Natural killer cell treated with Interleukin-12 subunit alpha and Interleukin-12 subunit beta and Interleukin-15 and Interleukin-18, amount 100 ng/mL, for 72 hours (primary cell): ENCODE measurements around the gene PPP3R1. TPM values are rescaled to one million over a fixed set of nuclear protein-coding genes. Genes with fewer than 3 reads are reported as not detected.

Experiments
- ATAC-seq, 2 donors: fragments of 150-1000 bp; cut with Tn5 transposase in 1 of 2; sonication (Bioruptor Pico), chemical (Tn5 transposase) in 1 of 2; 2 replicates each; pipeline ENCODE4 v1.10.0; 2021
- DNase-seq: peaks from one replicate; pipeline ENCODE4 v3.0.0; 2022; ENCODE audit warnings: low spot score
- H3K27ac Mint-ChIP-seq, 2 donors: 1 replicate in 1 of 2; 2 replicates in 1 of 2; pipeline ENCODE4 v1.8.0; 2022; ENCODE audit warnings: mixed read lengths in 2 of 2, mild to moderate bottlenecking in 1 of 2, moderate library complexity in 1 of 2
- H3K27me3 Mint-ChIP-seq, 2 donors: 1 replicate in 1 of 2; 2 replicates in 1 of 2; pipeline ENCODE4 v1.8.0; 2022; ENCODE audit warnings: mixed read lengths in 2 of 2
- H3K36me3 Mint-ChIP-seq: one replicate; pipeline ENCODE4 v1.8.0; 2022; ENCODE audit warnings: mixed read lengths
- H3K4me1 Mint-ChIP-seq, 2 donors: 1 replicate in 1 of 2; 2 replicates in 1 of 2; pipeline ENCODE4 v1.8.0; 2022; ENCODE audit warnings: low read depth in 2 of 2, mixed read lengths in 2 of 2, mild to moderate bottlenecking in 1 of 2
- H3K4me3 Mint-ChIP-seq: one replicate; pipeline ENCODE4 v1.8.0; 2022; ENCODE audit warnings: mixed read lengths
- H3K9me3 Mint-ChIP-seq: 2 replicates; pipeline ENCODE4 v1.8.0; 2022; ENCODE audit warnings: mixed read lengths
- total RNA-seq, 2 donors: library from RNA; stranded (reverse); gene quantifications; one replicate each; pipeline ENCODE4 v1.2.3, GENCODE V29; 2022

Gene PPP3R1
- total RNA-seq, 2 donors from 2014 or later: 85.9 to 90.7 TPM

GRCh38 chr2:68236103-68236734 lies 16.1 kb downstream of the PPP3R1 start:
- Mint-ChIP-seq H3K4me1 (peaks cover 53 to 80% of the 10 kb centered on the region in 2 donors), H3K27ac (peak overlapping the region; percentile 57 to 69), H3K9me3 (no peaks in the 10 kb centered on the region), H3K27me3 (no peaks in the 10 kb centered on the region), H3K36me3 (no peaks in the 10 kb centered on the region), H3K4me3 (peak overlapping the region; percentile 63)
- ATAC-seq (peak in 1 of 2 donors; percentile 33), DNase-seq (no peak)

- Mint-ChIP-seq H3K27ac (no peak overlapping the region), H3K27me3 (no peaks in the 10 kb centered on the region), H3K9me3 (no peaks in the 10 kb centered on the region), H3K36me3 (no peaks in the 10 kb centered on the region), H3K4me1 (peaks cover 52 to 83% of the 10 kb centered on the region in 2 donors), H3K4me3 (no peak overlapping the region)
- DNase-seq (no peak), ATAC-seq (no peak)
These were observed 17.2 kb downstream of the PPP3R1 start for GRCh38 chr2:68235090-68235489.

DNA sequence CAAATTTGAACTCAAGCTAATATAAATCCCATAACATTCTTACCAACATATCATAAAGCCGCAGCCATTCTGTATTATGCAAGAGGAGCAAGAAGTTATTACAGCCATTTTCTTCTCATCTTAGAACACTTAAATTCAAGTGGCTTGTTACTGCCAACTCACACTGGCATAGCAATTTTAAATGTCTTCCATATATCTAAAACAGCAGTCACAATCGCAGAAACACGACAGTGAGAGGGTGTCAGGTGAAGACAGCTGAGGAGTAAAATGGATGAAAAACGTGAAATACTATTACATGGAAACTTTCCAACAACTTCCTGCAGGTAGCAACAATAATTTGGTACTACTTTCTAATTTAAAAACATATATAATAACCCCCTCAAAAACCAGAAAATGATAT lies 17.9 kb downstream of the PPP3R1 start:
- Mint-ChIP-seq H3K4me3 (no peak overlapping the region), H3K4me1 (peaks cover 54 to 83% of the 10 kb centered on the region in 2 donors)

GRCh38 chr2:68231061-68231372 lies 21.3 kb downstream of the PPP3R1 start:
- no peaks in the 10 kb centered on the region for H3K36me3 Mint-ChIP-seq
- no peak overlapping the region for H3K4me3 Mint-ChIP-seq
- H3K27me3 Mint-ChIP-seq: no peaks in the 10 kb centered on the region
- peak overlapping the region; percentile 4 to 14 for H3K27ac Mint-ChIP-seq
- DNase-seq: no peak
- ATAC-seq: no peak
- peaks cover 50 to 73% of the 10 kb centered on the region in 2 donors for H3K4me1 Mint-ChIP-seq
- no peaks in the 10 kb centered on the region for H3K9me3 Mint-ChIP-seq

More for the DNA sequence above, 17.9 kb downstream of the PPP3R1 start:
- H3K27me3 Mint-ChIP-seq: no peaks in the 10 kb centered on the region
- no peaks in the 10 kb centered on the region for H3K9me3 Mint-ChIP-seq
- no peak overlapping the region for H3K27ac Mint-ChIP-seq
- H3K36me3 Mint-ChIP-seq: no peaks in the 10 kb centered on the region
- no peak for DNase-seq
- no peak for ATAC-seq

GRCh38 chr2:68230241-68231060 lies 21.9 kb downstream of the PPP3R1 start:
- DNase-seq: no peak
- H3K9me3 Mint-ChIP-seq: no peaks in the 10 kb centered on the region
- H3K4me3 Mint-ChIP-seq: no peak overlapping the region
- H3K27ac Mint-ChIP-seq: peak overlapping the region; percentile 4 to 14
- peaks cover 51 to 74% of the 10 kb centered on the region in 2 donors for H3K4me1 Mint-ChIP-seq
- no peaks in the 10 kb centered on the region for H3K36me3 Mint-ChIP-seq
- H3K27me3 Mint-ChIP-seq: no peaks in the 10 kb centered on the region
- no peak for ATAC-seq

DNA sequence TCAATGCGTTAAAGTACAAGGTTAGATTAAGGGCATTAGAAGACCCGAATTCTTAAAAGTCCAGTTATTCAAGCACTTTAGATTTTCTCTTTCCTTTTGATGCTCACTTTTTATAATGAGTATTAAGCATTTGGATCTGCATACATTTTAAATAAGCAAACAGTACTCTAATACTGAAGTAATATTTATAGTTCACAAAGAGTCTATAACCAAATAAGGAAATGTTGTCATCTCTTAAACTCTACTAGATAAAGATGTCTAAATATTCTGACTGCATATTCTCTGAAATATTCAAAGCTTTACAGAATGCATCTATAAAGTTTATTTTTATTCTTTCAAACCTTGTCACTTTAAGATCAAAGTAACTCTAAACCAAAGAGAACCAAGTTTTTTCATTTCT lies 25.5 kb downstream of the PPP3R1 start:
- no peaks in the 10 kb centered on the region for H3K9me3 Mint-ChIP-seq
- H3K27me3 Mint-ChIP-seq: no peaks in the 10 kb centered on the region
- peaks cover 72 to 84% of the 10 kb centered on the region in 2 donors for H3K4me1 Mint-ChIP-seq
- no peak overlapping the region for H3K27ac Mint-ChIP-seq
- no peak overlapping the region for H3K4me3 Mint-ChIP-seq
- DNase-seq: no peak
- no peak for ATAC-seq
- no peaks in the 10 kb centered on the region for H3K36me3 Mint-ChIP-seq

- H3K9me3 Mint-ChIP-seq: no peaks in the 10 kb centered on the region
- H3K27me3 Mint-ChIP-seq: no peaks in the 10 kb centered on the region
- peaks cover 63 to 81% of the 10 kb centered on the region in 2 donors for H3K4me1 Mint-ChIP-seq
- ATAC-seq (peak; percentile 44 to 60), DNase-seq (no peak)
- H3K27ac Mint-ChIP-seq: peak overlapping the region; percentile 5 to 7
- H3K4me3 Mint-ChIP-seq: no peak overlapping the region
- no peaks in the 10 kb centered on the region for H3K36me3 Mint-ChIP-seq
These were observed 27.2 kb downstream of the PPP3R1 start for GRCh38 chr2:68225119-68225632.

GRCh38 chr2:68223419-68223818 lies 28.9 kb downstream of the PPP3R1 start:
- Mint-ChIP-seq H3K36me3 (no peaks in the 10 kb centered on the region), H3K27ac (peak overlapping the region in 1 of 2 donors; percentile 54), H3K9me3 (no peaks in the 10 kb centered on the region), H3K4me3 (no peak overlapping the region), H3K27me3 (no peaks in the 10 kb centered on the region), H3K4me1 (peaks cover 60 to 82% of the 10 kb centered on the region in 2 donors)
- ATAC-seq (no peak), DNase-seq (no peak)

GRCh38 chr2:68222287-68222686 lies 30.0 kb downstream of the PPP3R1 start:
- Mint-ChIP-seq H3K9me3 (no peaks in the 10 kb centered on the region), H3K36me3 (no peaks in the 10 kb centered on the region), H3K4me1 (peaks cover 54 to 78% of the 10 kb centered on the region in 2 donors), H3K4me3 (no peak overlapping the region), H3K27ac (peak overlapping the region; percentile 1 to 54), H3K27me3 (no peaks in the 10 kb centered on the region)
- ATAC-seq: no peak
- no peak for DNase-seq

GRCh38 chr2:68218343-68218901 lies 33.9 kb downstream of the PPP3R1 start:
- H3K4me3 Mint-ChIP-seq: peak overlapping the region; percentile 43

DNA sequence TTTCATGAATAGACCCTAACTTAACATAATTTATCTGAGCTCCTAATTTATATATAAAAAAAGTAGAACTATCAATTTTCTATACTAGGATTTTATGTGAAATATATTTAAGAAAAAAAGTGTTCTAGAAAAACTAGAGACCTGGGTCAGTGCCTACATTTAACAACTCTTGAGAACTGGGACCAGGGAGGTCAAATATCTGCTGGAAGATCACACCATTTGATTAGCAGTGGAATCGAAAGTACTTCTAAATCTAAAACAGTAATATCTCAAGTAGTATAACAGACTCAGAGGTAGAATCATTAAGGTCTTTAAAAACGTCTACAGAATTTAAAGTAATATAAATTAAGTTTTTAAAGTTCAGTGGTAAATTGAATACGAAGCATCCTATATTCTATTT lies 34.6 kb downstream of the PPP3R1 start:
- H3K4me3 Mint-ChIP-seq: no peak overlapping the region
- H3K27ac Mint-ChIP-seq: no peak overlapping the region
- H3K9me3 Mint-ChIP-seq: no peaks in the 10 kb centered on the region
- DNase-seq (no peak), ATAC-seq (no peak)
- H3K27me3 Mint-ChIP-seq: no peaks in the 10 kb centered on the region
- H3K36me3 Mint-ChIP-seq: peaks cover 6% of the 10 kb centered on the region
- peaks cover 44 to 75% of the 10 kb centered on the region in 2 donors for H3K4me1 Mint-ChIP-seq

More at GRCh38 chr2:68218343-68218901, 33.9 kb downstream of the PPP3R1 start:
- Mint-ChIP-seq H3K27ac (peak overlapping the region in 1 of 2 donors; percentile 35), H3K4me1 (peaks cover 44 to 75% of the 10 kb centered on the region in 2 donors), H3K27me3 (no peaks in the 10 kb centered on the region), H3K36me3 (peaks cover 6% of the 10 kb centered on the region), H3K9me3 (no peaks in the 10 kb centered on the region)
- ATAC-seq (no peak), DNase-seq (no peak)

DNA sequence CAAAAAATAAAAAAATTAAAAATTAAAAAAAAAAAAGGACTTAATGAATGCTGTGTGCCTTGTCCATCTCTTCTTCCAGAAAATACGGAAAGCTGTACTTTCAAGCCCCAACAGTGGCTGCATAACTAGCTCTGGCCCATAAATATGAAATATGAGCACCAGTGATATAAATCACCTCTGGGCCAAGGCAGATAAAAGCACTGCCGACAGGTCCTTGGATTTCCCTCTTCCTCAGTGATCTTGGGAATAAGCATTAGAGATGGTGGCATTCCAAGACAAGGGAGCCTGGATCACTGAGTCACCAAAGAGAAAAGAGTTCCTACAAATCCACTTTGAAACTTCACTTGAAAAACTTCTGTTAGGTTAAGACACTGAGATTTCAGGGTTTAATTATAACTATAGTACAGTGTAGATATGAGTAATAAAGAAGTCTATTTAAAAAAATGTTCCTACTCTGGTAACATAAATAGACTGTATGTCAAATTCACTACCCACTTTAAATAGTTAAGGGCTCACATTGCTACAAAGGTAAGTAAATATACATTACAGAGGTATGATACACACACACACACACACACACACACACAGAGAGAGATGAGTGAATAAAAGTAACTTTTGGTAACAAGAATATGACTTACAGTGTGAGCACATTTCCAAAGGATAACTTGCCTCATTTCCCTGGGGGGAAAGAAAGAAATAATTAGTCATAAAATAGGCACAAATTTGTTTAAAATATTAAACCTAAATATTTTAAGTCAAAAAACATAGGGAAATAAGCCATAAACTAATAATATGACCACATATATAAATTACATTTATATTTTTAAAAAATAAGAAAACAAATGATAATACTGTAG lies 35.6 kb downstream of the PPP3R1 start:
- peaks cover 10% of the 10 kb centered on the region for H3K36me3 Mint-ChIP-seq
- H3K4me3 Mint-ChIP-seq: no peak overlapping the region
- ATAC-seq (no peak), DNase-seq (no peak)
- no peaks in the 10 kb centered on the region for H3K9me3 Mint-ChIP-seq
- no peak overlapping the region for H3K27ac Mint-ChIP-seq
- H3K27me3 Mint-ChIP-seq: no peaks in the 10 kb centered on the region
- peaks cover 41 to 70% of the 10 kb centered on the region in 2 donors for H3K4me1 Mint-ChIP-seq

DNA sequence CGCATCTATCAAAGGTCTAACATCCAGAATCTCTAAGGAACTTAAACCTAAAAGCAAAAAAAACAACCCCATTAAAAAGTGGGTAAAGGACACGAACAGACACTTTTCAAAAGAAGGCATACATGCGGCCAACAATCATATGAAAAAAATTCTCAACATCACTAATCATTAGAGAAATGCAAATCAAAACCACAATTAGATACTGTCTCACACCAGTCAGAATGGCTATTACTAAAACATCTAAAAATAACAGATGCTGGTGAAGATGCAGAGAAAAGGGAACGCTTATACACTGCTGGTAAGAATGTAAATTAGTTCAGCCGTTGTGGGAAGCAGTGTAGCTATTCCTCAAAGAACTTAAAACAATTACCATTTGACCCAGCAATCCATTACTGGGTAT lies 38.0 kb downstream of the PPP3R1 start:
- peak overlapping the region in 1 of 2 donors; percentile 31 for H3K27ac Mint-ChIP-seq
- no peak for ATAC-seq
- no peaks in the 10 kb centered on the region for H3K27me3 Mint-ChIP-seq
- no peak for DNase-seq
- H3K4me1 Mint-ChIP-seq: peaks cover 44 to 65% of the 10 kb centered on the region in 2 donors
- peaks cover 12% of the 10 kb centered on the region for H3K36me3 Mint-ChIP-seq
- no peaks in the 10 kb centered on the region for H3K9me3 Mint-ChIP-seq
- H3K4me3 Mint-ChIP-seq: no peak overlapping the region
